Measurements from ENCODE around the gene RAB30.

GRCh38 chr11:83012168-83013067, 59.3 kb downstream of the RAB30 start:
- TF ChIP-seq CTCF (IDR thresholded peaks at IDR 0.05) (no peak), POLR2A (IDR thresholded peaks at IDR 0.05) (no peak), POLR2AphosphoS5 (IDR thresholded peaks at IDR 0.05) (no peak)
